Type B pancreatic cell (in vitro differentiated cells): Measurements from ENCODE around the gene MFSD8. TPM values are rescaled to one million over a fixed set of nuclear protein-coding genes. Genes with fewer than 3 reads are reported as not detected.

Experiments
- DNase-seq: peaks from one replicate; pipeline ENCODE4 v3.0.0; 2021; ENCODE audit warnings: mixed read lengths; ENCODE audit not compliant: unreplicated experiment; ENCODE audit errors: extremely low spot score
- H3K27ac Mint-ChIP-seq: 2 replicates; pipeline ENCODE4 v1.8.0; 2021; ENCODE audit warnings: mild to moderate bottlenecking, mixed read lengths
- H3K27me3 Mint-ChIP-seq: 2 replicates; pipeline ENCODE4 v1.8.0; 2021; ENCODE audit warnings: mixed read lengths
- H3K36me3 Mint-ChIP-seq: 2 replicates; pipeline ENCODE4 v1.8.0; 2021; ENCODE audit warnings: mixed read lengths
- H3K4me1 Mint-ChIP-seq: one replicate; pipeline ENCODE4 v1.8.0; 2021; ENCODE audit warnings: mixed read lengths; ENCODE audit not compliant: unreplicated experiment
- H3K4me3 Mint-ChIP-seq: 2 replicates; pipeline ENCODE4 v1.8.0; 2021; ENCODE audit warnings: mild to moderate bottlenecking, mixed read lengths
- H3K9me3 Mint-ChIP-seq: 2 replicates; pipeline ENCODE4 v1.8.0; 2021; ENCODE audit warnings: mixed read lengths
- total RNA-seq: library from RNA; stranded (reverse); gene quantifications from 2 replicates; pipeline ENCODE4 v1.2.1, GENCODE V29; 2021; ENCODE audit warnings: low replicate concordance
- TF ChIP-seq, protein P1 (sequence below): fragments of 200-600 bp; sonication (generic); conservative IDR thresholded peaks from 2 replicates; pipeline ENCODE4 v1.5.0; 2021; ENCODE audit warnings: antibody characterized with exemption, mild to moderate bottlenecking

The MFSD8 gene
- total RNA-seq, 1 donor from 2014 or later, result 23.7 TPM

DNA sequence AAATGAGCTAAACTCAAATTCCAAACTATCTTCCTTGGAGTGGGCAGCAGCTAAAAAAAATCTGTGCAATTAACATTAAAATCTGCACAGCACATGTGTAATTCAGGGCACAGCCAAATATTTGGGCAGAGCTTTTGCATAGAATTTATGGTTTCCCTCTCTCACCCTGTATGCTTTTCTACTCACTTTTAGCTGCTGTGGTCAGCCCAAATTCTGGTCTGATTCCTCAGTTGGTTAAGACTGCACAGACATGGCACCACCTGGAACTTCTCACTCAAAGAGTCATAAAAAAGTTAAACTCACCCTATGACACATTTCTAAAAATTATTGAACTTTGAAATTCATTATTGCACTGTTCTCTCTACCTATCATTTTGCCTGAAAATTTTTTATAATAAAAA is 89.2 kb downstream of the MFSD8 start:
- Mint-ChIP-seq H3K27me3 (no peaks in the 10 kb centered on the region), H3K9me3 (peaks cover 4% of the 10 kb centered on the region), H3K27ac (no peak overlapping the region), H3K4me1 (peaks cover 14% of the 10 kb centered on the region), H3K4me3 (no peak overlapping the region), H3K36me3 (peaks cover 4% of the 10 kb centered on the region)
- DNase-seq, result no peak
- TF ChIP-seq, protein P1, sequence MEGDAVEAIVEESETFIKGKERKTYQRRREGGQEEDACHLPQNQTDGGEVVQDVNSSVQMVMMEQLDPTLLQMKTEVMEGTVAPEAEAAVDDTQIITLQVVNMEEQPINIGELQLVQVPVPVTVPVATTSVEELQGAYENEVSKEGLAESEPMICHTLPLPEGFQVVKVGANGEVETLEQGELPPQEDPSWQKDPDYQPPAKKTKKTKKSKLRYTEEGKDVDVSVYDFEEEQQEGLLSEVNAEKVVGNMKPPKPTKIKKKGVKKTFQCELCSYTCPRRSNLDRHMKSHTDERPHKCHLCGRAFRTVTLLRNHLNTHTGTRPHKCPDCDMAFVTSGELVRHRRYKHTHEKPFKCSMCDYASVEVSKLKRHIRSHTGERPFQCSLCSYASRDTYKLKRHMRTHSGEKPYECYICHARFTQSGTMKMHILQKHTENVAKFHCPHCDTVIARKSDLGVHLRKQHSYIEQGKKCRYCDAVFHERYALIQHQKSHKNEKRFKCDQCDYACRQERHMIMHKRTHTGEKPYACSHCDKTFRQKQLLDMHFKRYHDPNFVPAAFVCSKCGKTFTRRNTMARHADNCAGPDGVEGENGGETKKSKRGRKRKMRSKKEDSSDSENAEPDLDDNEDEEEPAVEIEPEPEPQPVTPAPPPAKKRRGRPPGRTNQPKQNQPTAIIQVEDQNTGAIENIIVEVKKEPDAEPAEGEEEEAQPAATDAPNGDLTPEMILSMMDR, result no peak

- Mint-ChIP-seq H3K36me3 (peaks cover 11% of the 10 kb centered on the region), H3K27ac (no peak overlapping the region), H3K4me1 (no peaks in the 10 kb centered on the region), H3K4me3 (no peak overlapping the region), H3K27me3 (no peaks in the 10 kb centered on the region), H3K9me3 (peaks cover 4% of the 10 kb centered on the region)
- TF ChIP-seq, protein P1, result no peak
- no peak for DNase-seq
These were observed 94.3 kb downstream of the MFSD8 start for GRCh38 chr4:127870688-127871087.

GRCh38 chr4:127870281-127870680 is 94.7 kb downstream of the MFSD8 start:
- H3K27me3 Mint-ChIP-seq, result no peaks in the 10 kb centered on the region
- H3K36me3 Mint-ChIP-seq, result peaks cover 11% of the 10 kb centered on the region
- no peak for DNase-seq
- H3K27ac Mint-ChIP-seq, result no peak overlapping the region
- peaks cover 4% of the 10 kb centered on the region for H3K9me3 Mint-ChIP-seq
- TF ChIP-seq, protein P1, result no peak
- no peak overlapping the region for H3K4me3 Mint-ChIP-seq
- no peaks in the 10 kb centered on the region for H3K4me1 Mint-ChIP-seq

- Mint-ChIP-seq H3K4me3 (no peak overlapping the region), H3K36me3 (peaks cover 7% of the 10 kb centered on the region), H3K4me1 (no peaks in the 10 kb centered on the region), H3K27me3 (no peaks in the 10 kb centered on the region), H3K9me3 (no peaks in the 10 kb centered on the region), H3K27ac (no peak overlapping the region)
- TF ChIP-seq, protein P1, result no peak
- no peak for DNase-seq
These were observed 96.8 kb downstream of the MFSD8 start for GRCh38 chr4:127868196-127868595.

Other genes starting within 250 kb of the MFSD8 start
- not detected in 2 replicates for gene SLC25A31, start 234.8 kb downstream of the MFSD8 start, total RNA-seq
- 9.7 and 17.2 TPM in 2 replicates for gene HSPA4L, start 182.9 kb downstream of the MFSD8 start, total RNA-seq
- gene PLK4, start 84.3 kb downstream of the MFSD8 start, total RNA-seq, result 14.1 and 28.3 TPM in 2 replicates
- 10.9 and 13.1 TPM in 2 replicates for gene ABHD18, start 233 bp upstream of the MFSD8 start, total RNA-seq
- 15.4 and 16.1 TPM in 2 replicates for gene LARP1B, start 96.1 kb upstream of the MFSD8 start, total RNA-seq